Liver (tissue), 9 donors: ENCODE results near the gene CCDC40. TPM values are rescaled to one million over a fixed set of nuclear protein-coding genes. Genes with fewer than 3 reads are reported as not detected.

Experiments
- DNase-seq: peaks from one replicate; pipeline ENCODE4 v3.0.0-alpha.2; 2017; ENCODE audit warnings: low spot score
- H3K27ac ChIP-seq, 2 donors: one replicate each; pipeline ENCODE4 v1.7.0; 2013; ENCODE audit warnings: inconsistent platforms in 2 of 2, low read length in 2 of 2, control low read depth in 1 of 2, low read depth in 1 of 2, mild to moderate bottlenecking in 1 of 2
- H3K27me3 ChIP-seq, 4 donors: one replicate each; pipeline versions ENCODE4 v1.6.1 to v1.7.0; 2013; ENCODE audit warnings: low read length in 3 of 4, inconsistent platforms in 1 of 4, mild to moderate bottlenecking in 1 of 4, moderate library complexity in 1 of 4; ENCODE audit not compliant: control insufficient read depth in 4 of 4, insufficient read depth in 4 of 4
- H3K36me3 ChIP-seq, 4 donors: one replicate each; pipeline versions ENCODE4 v1.6.1 to v1.7.0; 2013; ENCODE audit warnings: low read length in 3 of 4, mild to moderate bottlenecking in 3 of 4, low read depth in 1 of 4, moderate library complexity in 1 of 4; ENCODE audit not compliant: control insufficient read depth in 4 of 4, insufficient read depth in 3 of 4
- H3K4me1 ChIP-seq, 4 donors: one replicate each; pipeline versions ENCODE4 v1.6.1 to v1.7.0; 2013; ENCODE audit warnings: low read length in 3 of 4, mild to moderate bottlenecking in 3 of 4, moderate library complexity in 1 of 4; ENCODE audit not compliant: control insufficient read depth in 4 of 4, insufficient read depth in 4 of 4
- H3K4me3 ChIP-seq, 3 donors: one replicate each; pipeline versions ENCODE4 v1.6.1 to v1.7.0; 2013; ENCODE audit warnings: low read length in 3 of 3, control low read depth in 1 of 3, low read depth in 1 of 3, mild to moderate bottlenecking in 1 of 3
- H3K9ac ChIP-seq, 2 donors: one replicate each; pipeline ENCODE4 v1.7.0; 2013; ENCODE audit warnings: low read length in 2 of 2, mild to moderate bottlenecking in 2 of 2, moderate library complexity in 2 of 2, control low read depth in 1 of 2, low read depth in 1 of 2
- H3K9me3 ChIP-seq, 4 donors: one replicate each; pipeline versions ENCODE4 v1.6.1 to v1.7.0; 2013; ENCODE audit warnings: low read length in 3 of 4; ENCODE audit not compliant: control insufficient read depth in 4 of 4
- ATF3 ChIP-seq: IDR thresholded peaks from 2 replicates; pipeline ENCODE4 v1.6.1; 2016; ENCODE audit warnings: antibody characterized with exemption
- CTCF ChIP-seq: fragments of 150-350 bp; IDR thresholded peaks from 2 replicates; pipeline ENCODE4 v1.5.1; 2017; ENCODE audit warnings: improper control_type of control experiment, low read depth, low read length; ENCODE audit not compliant: missing input control
- FOXA1 ChIP-seq: IDR thresholded peaks from 2 replicates; pipeline ENCODE4 v1.6.1; 2016; ENCODE audit warnings: antibody characterized with exemption
- GABPA ChIP-seq, 2 donors: IDR thresholded peaks in 1 of 2; conservative IDR thresholded peaks in 1 of 2; 2 replicates each; pipeline ENCODE4 v1.6.1; 2016; ENCODE audit warnings: antibody characterized with exemption in 2 of 2, mild to moderate bottlenecking in 1 of 2, moderate library complexity in 1 of 2
- HNF4A ChIP-seq, 2 donors: conservative IDR thresholded peaks; 2 replicates each; pipeline ENCODE4 v1.6.1; 2016; ENCODE audit warnings: antibody characterized with exemption in 2 of 2, mild to moderate bottlenecking in 2 of 2
- HNF4G ChIP-seq: IDR thresholded peaks from 2 replicates; pipeline ENCODE4 v1.6.1; 2016; ENCODE audit warnings: antibody characterized with exemption
- JUND ChIP-seq, 2 donors: IDR thresholded peaks; 2 replicates each; pipeline ENCODE4 v1.6.1; 2016; ENCODE audit warnings: antibody characterized with exemption in 2 of 2
- MAX ChIP-seq: IDR thresholded peaks from 2 replicates; pipeline ENCODE4 v1.6.1; 2016; ENCODE audit warnings: antibody characterized with exemption
- NR2F2 ChIP-seq: IDR thresholded peaks from 2 replicates; pipeline ENCODE4 v1.6.1; 2016; ENCODE audit warnings: antibody characterized with exemption
- RAD21 ChIP-seq, 2 donors: IDR thresholded peaks; 2 replicates each; pipeline ENCODE4 v1.6.1; 2016; ENCODE audit warnings: antibody characterized with exemption in 2 of 2, mild to moderate bottlenecking in 2 of 2
- REST ChIP-seq: IDR thresholded peaks from 2 replicates; pipeline ENCODE4 v1.6.1; 2016; ENCODE audit warnings: antibody characterized with exemption, mild to moderate bottlenecking
- RXRA ChIP-seq, 2 donors: IDR thresholded peaks; 2 replicates each; pipeline ENCODE4 v1.6.1; 2017 to 2018; ENCODE audit warnings: antibody characterized with exemption in 2 of 2, mild to moderate bottlenecking in 1 of 2
- SP1 ChIP-seq: IDR thresholded peaks from 2 replicates; pipeline ENCODE4 v1.6.1; 2018; ENCODE audit warnings: antibody characterized with exemption, mild to moderate bottlenecking
- TAF1 ChIP-seq: conservative IDR thresholded peaks from 2 replicates; pipeline ENCODE4 v1.6.1; 2016; ENCODE audit warnings: antibody characterized with exemption, mild to moderate bottlenecking
- YY1 ChIP-seq: IDR thresholded peaks from 2 replicates; pipeline ENCODE4 v1.6.1; 2016; ENCODE audit warnings: antibody characterized with exemption, mild to moderate bottlenecking
- WGBS: extraction: QIAGEN DNeasy Blood & Tissue Kit; methylation state at CpG from one replicate; pipeline ENCODE4 v1.1.7; 2013; 5-methylcytosine and 5-hydroxymethylcytosine counted together
- polyA plus RNA-seq, 2 donors: library from polyadenylated mRNA; stranded (reverse) in 1 of 2; unstranded in 1 of 2; fragments of 200-250 nt in 1 of 2; fragments of >200 nt in 1 of 2; fragmentation: Nextera tagmentation in 1 of 2; extraction: Ambion mirVana in 1 of 2; gene quantifications; one replicate each; pipeline versions ENCODE4 v1.2.1 to v1.2.3, GENCODE V29; 2013 to 2015
- total RNA-seq, 2 donors: library from RNA; depleted of rRNA; stranded (reverse); fragments of >200 nt; gene quantifications; one replicate each; pipeline ENCODE4 v1.2.3, GENCODE V29; 2014
- donor health status: healthy.
- donor health status: healthy.
- donor health status: healthy.
- donor health status: healthy.
- donor health status: healthy.

Gene CCDC40
- total and polyA plus RNA-seq, 4 donors = 0.60 to 3.0 (median 1.4) TPM

- TF ChIP-seq JUND (IDR thresholded peaks at IDR 0.05) = no peak
- TF ChIP-seq SP1 = no peak
- TF ChIP-seq ATF3 = no peak
- TF ChIP-seq HNF4G = no peak
- TF ChIP-seq MAX = no peak
- no peak for TF ChIP-seq CTCF
- no peak for TF ChIP-seq GABPA (IDR thresholded peaks at IDR 0.05 in 1 of 2, conservative IDR thresholded peaks at IDR 0.05 in 1 of 2)
- TF ChIP-seq RXRA (IDR thresholded peaks at IDR 0.05) = no peak
- TF ChIP-seq FOXA1 = no peak
- no peak for TF ChIP-seq TAF1
- TF ChIP-seq YY1 = no peak
Observed at GRCh38 chr17:80083136-80083661, 46.8 kb downstream of the CCDC40 start (continued).

GRCh38 chr17:80084773-80085172 is 48.3 kb downstream of the CCDC40 start:
- peaks cover 0 to 3% (median 0%) of the 10 kb centered on the region in 4 donors for H3K4me1 ChIP-seq
- no peak overlapping the region for H3K27ac ChIP-seq
- H3K9ac ChIP-seq = no peak overlapping the region
- H3K9me3 ChIP-seq = no peaks in the 10 kb centered on the region
- TF ChIP-seq RXRA (IDR thresholded peaks at IDR 0.05) (no peak), NR2F2 (no peak), RAD21 (IDR thresholded peaks at IDR 0.05) (no peak), HNF4A (conservative IDR thresholded peaks at IDR 0.05) (no peak), CTCF (no peak), REST (no peak)
- H3K4me3 ChIP-seq = no peak overlapping the region
- DNase-seq = no peak
- no peaks in the 10 kb centered on the region for H3K27me3 ChIP-seq
- H3K36me3 ChIP-seq = no peaks in the 10 kb centered on the region
- 92% methylated on average over 15 of the region's 15 CpGs for WGBS
